HG02623 (cell line): ENCODE data around the gene ZSCAN26.

Source experiments
- ATAC-seq: cut with Tn5 transposase; IDR thresholded peaks from one replicate; pipeline ENCODE4 v1.9.1; 2021; ENCODE audit warnings: moderate library complexity; ENCODE audit not compliant: unreplicated experiment

ZSCAN26 gene

GRCh38 chr6:28266962-28267694 is at the start of gene ZSCAN26:
ZSCAN26 (plus strand) TSS chr6:28267143; CDS start chr6:28271920, 4,777 bp downstream.
- peak; percentile 92 for ATAC-seq

- no peak for ATAC-seq
Measured at GRCh38 chr6:28217890-28218289, 49.1 kb upstream of the ZSCAN26 start.

- ATAC-seq: no peak
Measured at GRCh38 chr6:28218312-28219248, 48.4 kb upstream of the ZSCAN26 start.

- no peak for ATAC-seq
Measured at GRCh38 chr6:28220257-28221133, 46.4 kb upstream of the ZSCAN26 start.

GRCh38 chr6:28224131-28225055 is 42.5 kb upstream of the ZSCAN26 start:
- no peak for ATAC-seq

- peak; percentile 88 for ATAC-seq
Measured at GRCh38 chr6:28225056-28225834, 41.7 kb upstream of the ZSCAN26 start, which contains the start of gene ZSCAN9. ZSCAN9 (plus strand) TSS chr6:28225275; CDS start chr6:28227085, 1,810 bp downstream.

GRCh38 chr6:28226460-28226859 is 40.5 kb upstream of the ZSCAN26 start:
- no peak for ATAC-seq

- ATAC-seq: no peak
Measured at GRCh38 chr6:28232785-28233184, 34.2 kb upstream of the ZSCAN26 start.

GRCh38 chr6:28235912-28236452 is 31.0 kb upstream of the ZSCAN26 start:
- ATAC-seq: no peak

- no peak for ATAC-seq
Measured at GRCh38 chr6:28239636-28240035, 27.3 kb upstream of the ZSCAN26 start.

- ATAC-seq: no peak
Measured at GRCh38 chr6:28240471-28240870, 26.5 kb upstream of the ZSCAN26 start.

- no peak for ATAC-seq
Measured at GRCh38 chr6:28243946-28244345, 23.0 kb upstream of the ZSCAN26 start.

- ATAC-seq: no peak
Measured at GRCh38 chr6:28245206-28245941, 21.6 kb upstream of the ZSCAN26 start.

GRCh38 chr6:28248916-28249315 is 18.0 kb upstream of the ZSCAN26 start:
- no peak for ATAC-seq

GRCh38 chr6:28250747-28251146 is 16.2 kb upstream of the ZSCAN26 start:
- ATAC-seq: no peak

GRCh38 chr6:28251661-28252008 is 15.3 kb upstream of the ZSCAN26 start:
- ATAC-seq: peak; percentile 28

GRCh38 chr6:28252009-28252975 is 14.7 kb upstream of the ZSCAN26 start, which contains the start of gene ZKSCAN4:
ZKSCAN4 (minus strand) TSS chr6:28252269; CDS start chr6:28251980, 289 bp downstream.
- ATAC-seq: peak; percentile 83
